Endothelial cell of umbilical vein (primary cell): ENCODE measurements around the gene GMPPB. TPM values are rescaled to one million over a fixed set of nuclear protein-coding genes. Genes with fewer than 3 reads are reported as not detected.

ENCODE experiments used
- BruUV-seq: library from RNA; stranded (reverse); fragments of 400-500 nt; replicated peaks from 2 replicates; lab custom pipeline; 2021; lab: Mats Ljungman, UMichigan
- CTCF ChIA-PET: fragments of 300-600, 350-600 bp; sonication (Branson Sonifier 250); formaldehyde crosslinking; loops from one replicate; lab custom pipeline; 2021; ENCODE audit warnings: antibody characterized with exemption, inconsistent platforms; lab: Charles Lee
- POLR2A ChIA-PET: fragments of 300-600, 350-600 bp; sonication (Branson Sonifier 250); formaldehyde crosslinking; loops from one replicate; lab custom pipeline; 2021; ENCODE audit warnings: antibody characterized with exemption, inconsistent platforms; lab: Charles Lee
- DNase-seq: peaks from one replicate; pipeline ENCODE4 v3.0.0-alpha.2; 2011; ENCODE audit warnings: low read depth, low spot score
- FAIRE-seq: peaks from 2 replicates; lab custom pipeline; 2011; peaks lifted over from hg19 to GRCh38; lab: Jason Lieb, UNC
- H2AFZ ChIP-seq: 2 replicates; pipeline ENCODE4 v1.6.0; 2012; ENCODE audit warnings: low read depth, low read length, control low read depth, inconsistent platforms
- H3K27ac ChIP-seq: 2 replicates; pipeline ENCODE4 v1.5.1; 2011; ENCODE audit warnings: low read depth, mild to moderate bottlenecking, control low read depth, low read length, moderate library complexity; ENCODE audit not compliant: insufficient read depth
- H3K27me3 ChIP-seq, 2 experiments: 2 replicates each; pipeline versions ENCODE4 v1.6.0 to v1.6.1; 2011; ENCODE audit warnings: low read length in 2 of 2, mixed read lengths in 1 of 2; ENCODE audit not compliant: control insufficient read depth in 2 of 2, insufficient read depth in 2 of 2
- H3K36me3 ChIP-seq, 2 experiments: 2 replicates in 1 of 2; 3 replicates in 1 of 2; pipeline ENCODE4 v1.5.1; 2011; ENCODE audit warnings: low read length in 2 of 2, mild to moderate bottlenecking in 1 of 2, moderate library complexity in 1 of 2; ENCODE audit not compliant: control insufficient read depth in 2 of 2, insufficient read depth in 2 of 2; ENCODE audit errors: extremely low read depth in 1 of 2
- H3K4me1 ChIP-seq: 3 replicates; pipeline ENCODE4 v1.5.1; 2011; ENCODE audit warnings: mild to moderate bottlenecking, low read length; ENCODE audit not compliant: control insufficient read depth, insufficient read depth; ENCODE audit errors: extremely low read depth
- H3K4me2 ChIP-seq: 2 replicates; pipeline ENCODE4 v1.6.1; 2011; ENCODE audit warnings: low read length, control low read depth, mixed read lengths; ENCODE audit not compliant: insufficient read depth
- H3K4me3 ChIP-seq, 3 experiments: fragments of 200-600 bp in 1 of 3; sonication (generic), shearing (Covaris generic) in 1 of 3; replicated peaks in 1 of 3; 2 replicates each; pipeline ENCODE4 v1.5.1; 2011 to 2016; ENCODE audit warnings: control low read depth in 3 of 3, low read length in 3 of 3, mild to moderate bottlenecking in 2 of 3, inconsistent platforms in 1 of 3, low read depth in 1 of 3, moderate library complexity in 1 of 3; ENCODE audit not compliant: insufficient read depth in 1 of 3
- H3K79me2 ChIP-seq: 2 replicates; pipeline ENCODE4 v1.6.0; 2012; ENCODE audit warnings: low read length, inconsistent platforms; ENCODE audit not compliant: control insufficient read depth, insufficient read depth
- H3K9ac ChIP-seq: replicated peaks from 2 replicates; pipeline ENCODE3; 2011; ENCODE audit warnings: low read length, control low read depth; ENCODE audit not compliant: insufficient read depth; ENCODE audit errors: extremely low read depth
- H3K9me1 ChIP-seq: replicated peaks from 3 replicates; pipeline ENCODE4 v1.6.0; 2011; ENCODE audit warnings: mild to moderate bottlenecking, low read length; ENCODE audit not compliant: control insufficient read depth, insufficient read depth; ENCODE audit errors: extremely low read depth
- H3K9me3 ChIP-seq: replicated peaks from 2 replicates; pipeline ENCODE4 v1.5.1; 2012; ENCODE audit warnings: low read length, inconsistent platforms; ENCODE audit not compliant: control insufficient read depth, insufficient read depth
- H4K20me1 ChIP-seq: replicated peaks from 2 replicates; pipeline ENCODE3; 2011; ENCODE audit warnings: mild to moderate bottlenecking, low read length; ENCODE audit not compliant: control insufficient read depth, insufficient read depth; ENCODE audit errors: extremely low read depth
- EZH2 ChIP-seq: IDR thresholded peaks from 2 replicates; pipeline ENCODE4 v1.6.1; 2012; ENCODE audit warnings: borderline replicate concordance, low read depth, mild to moderate bottlenecking, moderate library complexity, low read length, inconsistent platforms; ENCODE audit not compliant: severe bottlenecking
- FOS ChIP-seq: IDR thresholded peaks from 2 replicates; pipeline ENCODE4 v1.6.1; 2011; ENCODE audit warnings: mild to moderate bottlenecking, low read length, moderate library complexity, borderline replicate concordance; ENCODE audit not compliant: insufficient read depth
- GATA2 ChIP-seq: IDR thresholded peaks from 2 replicates; pipeline ENCODE4 v1.7.0; 2011; ENCODE audit warnings: low read depth, mild to moderate bottlenecking, moderate library complexity, mixed read lengths, low read length; ENCODE audit not compliant: insufficient read length, insufficient read depth
- JUN ChIP-seq: IDR thresholded peaks from 2 replicates; pipeline ENCODE4 v1.6.1; 2011; ENCODE audit warnings: borderline replicate concordance, low read depth; ENCODE audit not compliant: insufficient read length, insufficient read depth
- MYC ChIP-seq: IDR thresholded peaks from one replicate; pipeline ENCODE4 v1.6.1; 2011; ENCODE audit warnings: mild to moderate bottlenecking, low read depth, low read length
- POLR2A ChIP-seq: IDR thresholded peaks from 2 replicates; pipeline ENCODE4 v1.6.1; 2012; ENCODE audit warnings: low read depth, mild to moderate bottlenecking, control low read depth, low read length
- POLR2AphosphoS5 ChIP-seq: IDR thresholded peaks from 2 replicates; pipeline ENCODE4 v1.6.1; 2012; ENCODE audit warnings: low read depth, mild to moderate bottlenecking, control low read depth, low read length, moderate library complexity; ENCODE audit not compliant: insufficient read depth
- dilution Hi-C: fragments of 300-500 bp; cut with MboI; formaldehyde crosslinking; loops from one replicate; pipeline ENCODE4 v1.15.0; 2019; ENCODE audit warnings: low sequenced_read_pairs; ENCODE audit not compliant: extremely low pct_ligation_motif_present
- intact Hi-C: fragments of 100-400 bp; cut with micrococcal nuclease; formaldehyde crosslinking; loops from one replicate; pipeline ENCODE4 v1.10.0; 2022
- polyA plus RNA-seq, 4 experiments: library from polyadenylated mRNA; depleted of rRNA in 3 of 4; stranded (reverse) in 3 of 4; unstranded in 1 of 4; fragments of >200 nt; gene quantifications; 2 replicates each; pipeline versions ENCODE4 v1.2.1 to v1.2.3, GENCODE V29; 2011 to 2012; ENCODE audit warnings: missing spikeins in 1 of 4
- total RNA-seq: library from RNA; stranded (reverse); gene quantifications from 2 replicates; pipeline ENCODE4 v1.2.3, GENCODE V29; 2021
- TF ChIP-seq, protein P1 (sequence below), 2 donors: IDR thresholded peaks; 1 replicate in 1 of 2; 2 replicates in 1 of 2; pipeline ENCODE4 v1.5.1; 2011; ENCODE audit warnings: low read length in 2 of 2, mild to moderate bottlenecking in 2 of 2, moderate library complexity in 2 of 2, control low read depth in 1 of 2, inconsistent platforms in 1 of 2, low read depth in 1 of 2; ENCODE audit not compliant: insufficient read depth in 1 of 2; ENCODE audit errors: extremely low read depth in 1 of 2
- TF ChIP-seq, protein P2 (sequence below): IDR thresholded peaks from 2 replicates; pipeline ENCODE4 v1.6.1; 2011; ENCODE audit not compliant: insufficient read depth, insufficient read length

Gene GMPPB
- total and polyA plus RNA-seq, 2 donors (not counting 3 experiments of a cell fraction or from before 2014, with no cell fraction given), result 52.5 to 62.0 TPM

DNA sequence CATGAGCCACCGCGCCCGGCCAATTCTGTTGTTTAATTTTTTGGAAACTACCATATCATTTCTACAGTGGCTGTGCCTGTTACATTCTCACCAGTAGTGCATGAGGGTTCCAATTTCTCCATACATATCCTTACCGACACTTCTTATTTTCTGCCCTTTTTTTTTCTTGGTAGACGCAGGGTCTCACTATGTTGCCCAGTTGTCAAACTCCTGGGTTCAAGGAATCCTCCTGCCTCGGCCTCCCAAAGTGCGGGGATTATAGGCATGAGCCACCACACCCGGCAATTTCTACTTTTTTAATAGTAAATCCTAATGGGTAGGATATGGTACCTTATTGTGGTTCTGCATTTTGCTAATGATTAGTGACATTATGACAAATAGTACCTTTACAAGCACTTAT is 13.9 kb downstream of the GMPPB start:
- BruUV-seq, result no TSS peak
- no peak overlapping the region for H3K27ac ChIP-seq
- H3K4me3 ChIP-seq, result no peak overlapping the region
- POLR2A ChIA-PET, result no interaction called here
- H3K79me2 ChIP-seq, result no peaks in the 10 kb centered on the region
- H3K4me1 ChIP-seq, result no peaks in the 10 kb centered on the region
- H3K27me3 ChIP-seq, result no peaks in the 10 kb centered on the region
- intact Hi-C loops, result no loop called here
- no peak overlapping the region for H3K4me2 ChIP-seq
- DNase-seq (no peak), FAIRE-seq (no peak)
- H3K9me1 ChIP-seq, result no peaks in the 10 kb centered on the region
- peaks cover 0 to 5% of the 10 kb centered on the region in 2 experiments for H3K36me3 ChIP-seq
- dilution Hi-C loops, result no loop called here
- CTCF ChIA-PET, result no interaction called here
- no peak overlapping the region for H2AFZ ChIP-seq
- TF ChIP-seq POLR2AphosphoS5, result no peak
- no peak for TF ChIP-seq MYC
- no peak for TF ChIP-seq EZH2
- TF ChIP-seq GATA2, result no peak
- TF ChIP-seq POLR2A, result no peak
- TF ChIP-seq, protein P1, sequence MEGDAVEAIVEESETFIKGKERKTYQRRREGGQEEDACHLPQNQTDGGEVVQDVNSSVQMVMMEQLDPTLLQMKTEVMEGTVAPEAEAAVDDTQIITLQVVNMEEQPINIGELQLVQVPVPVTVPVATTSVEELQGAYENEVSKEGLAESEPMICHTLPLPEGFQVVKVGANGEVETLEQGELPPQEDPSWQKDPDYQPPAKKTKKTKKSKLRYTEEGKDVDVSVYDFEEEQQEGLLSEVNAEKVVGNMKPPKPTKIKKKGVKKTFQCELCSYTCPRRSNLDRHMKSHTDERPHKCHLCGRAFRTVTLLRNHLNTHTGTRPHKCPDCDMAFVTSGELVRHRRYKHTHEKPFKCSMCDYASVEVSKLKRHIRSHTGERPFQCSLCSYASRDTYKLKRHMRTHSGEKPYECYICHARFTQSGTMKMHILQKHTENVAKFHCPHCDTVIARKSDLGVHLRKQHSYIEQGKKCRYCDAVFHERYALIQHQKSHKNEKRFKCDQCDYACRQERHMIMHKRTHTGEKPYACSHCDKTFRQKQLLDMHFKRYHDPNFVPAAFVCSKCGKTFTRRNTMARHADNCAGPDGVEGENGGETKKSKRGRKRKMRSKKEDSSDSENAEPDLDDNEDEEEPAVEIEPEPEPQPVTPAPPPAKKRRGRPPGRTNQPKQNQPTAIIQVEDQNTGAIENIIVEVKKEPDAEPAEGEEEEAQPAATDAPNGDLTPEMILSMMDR (IDR thresholded peaks at IDR 0.05; ENCODE audit: extremely low read depth in 1 of 2, insufficient read depth in 1 of 2, low read depth in 1 of 2, low read length in 2 of 2), result no peak
- TF ChIP-seq, protein P2, sequence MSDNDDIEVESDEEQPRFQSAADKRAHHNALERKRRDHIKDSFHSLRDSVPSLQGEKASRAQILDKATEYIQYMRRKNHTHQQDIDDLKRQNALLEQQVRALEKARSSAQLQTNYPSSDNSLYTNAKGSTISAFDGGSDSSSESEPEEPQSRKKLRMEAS, result no peak
- no peak for TF ChIP-seq FOS
- TF ChIP-seq JUN, result no peak
- no peaks in the 10 kb centered on the region for H3K9me3 ChIP-seq
- no peak overlapping the region for H3K9ac ChIP-seq
- no peaks in the 10 kb centered on the region for H4K20me1 ChIP-seq
